Psoas muscle (tissue), 8 donors: ENCODE results near the gene CCL27. TPM values are rescaled to one million over a fixed set of nuclear protein-coding genes. Genes with fewer than 3 reads are reported as not detected.
A peak's percentile ranks its signal among the peaks of the same experiment; 100 is the strongest.

Experiments
- ATAC-seq, 4 donors: fragments of 200-7000 bp; cut with Tn5 transposase; one replicate each; pipeline ENCODE4 v1.9.1; 2020; ENCODE audit warnings: moderate library complexity in 3 of 4, mild to moderate bottlenecking in 2 of 4
- DNase-seq, 2 donors: peaks; one replicate each; pipeline ENCODE4 v3.0.0-alpha.2; 2020
- H3K27ac ChIP-seq: fragments of 200-600 bp; one replicate; pipeline ENCODE4 v1.8.0; 2022
- H3K27me3 ChIP-seq, 3 donors: fragments of 200-600 bp in 1 of 3; one replicate each; pipeline versions ENCODE4 v1.6.1 to v1.8.0; 2013 to 2022; ENCODE audit warnings: low read length in 2 of 3, mild to moderate bottlenecking in 2 of 3, moderate library complexity in 1 of 3; ENCODE audit not compliant: insufficient read depth in 3 of 3
- H3K36me3 ChIP-seq, 2 donors: fragments of 200-600 bp in 1 of 2; one replicate each; pipeline versions ENCODE4 v1.6.1 to v1.8.0; 2013 to 2022; ENCODE audit warnings: low read depth in 1 of 2, mild to moderate bottlenecking in 1 of 2, moderate library complexity in 1 of 2; ENCODE audit not compliant: insufficient read depth in 1 of 2
- H3K4me1 ChIP-seq: fragments of 200-600 bp; one replicate; pipeline ENCODE4 v1.8.0; 2022
- H3K4me3 ChIP-seq: fragments of 200-600 bp; one replicate; pipeline ENCODE4 v1.8.0; 2022; ENCODE audit warnings: mild to moderate bottlenecking
- H3K9me3 ChIP-seq: fragments of 200-600 bp; one replicate; pipeline ENCODE4 v1.8.0; 2022
- WGBS, 3 donors: extraction: QIAGEN DNeasy Blood & Tissue Kit; methylation state at CpG; one replicate each; pipeline versions ENCODE4 v1.1.6 to v1.1.7; 2013; 5-methylcytosine and 5-hydroxymethylcytosine counted together
- intact Hi-C, 2 donors: fragments of 100-400 bp; cut with DNase I; formaldehyde crosslinking; loops; one replicate each; pipeline versions ENCODE4 v1.11.0 to v1.14.2; 2022
- polyA plus RNA-seq, 3 donors: library from polyadenylated mRNA; stranded (reverse); fragments of 200-250 nt; gene quantifications; one replicate each; pipeline ENCODE4 v1.2.3, GENCODE V29; 2013
- total RNA-seq, 4 donors: library from RNA; stranded (reverse); fragmentation: NEBNext Ultra II Directional in 2 of 4; extraction: Animal tissue kit (Norgen Biotek cat#: 25700) in 2 of 4; gene quantifications; one replicate each; pipeline versions ENCODE4 v1.2.1 to v1.2.4, GENCODE V29; 2021 to 2023
- TF ChIP-seq, protein P1 (sequence below): fragments of 200-600 bp; IDR thresholded peaks from one replicate; pipeline ENCODE4 v1.8.0; 2022; ENCODE audit warnings: antibody characterized with exemption
- donor health status: healthy with polysubstance abuse.
- donor health status: DM: no; HTN: no; CAD: no; lungs with moderate emphysema.
- donor health status: Bipolar disorder and iron deficiency.
- donor health status: healthy.
- donor health status: DM: yes; HTN: yes; CAD: no.
- donor health status: DM: no; HTN: no; CAD: no.
- donor health status: DM: no; HTN: no; CAD: no.
- donor health status: DM: yes; HTN: yes; CAD: no.

CCL27 gene
- total and polyA plus RNA-seq, 7 donors, result 0.14 to 0.50 (median 0.25) TPM; not detected in 2

DNA sequence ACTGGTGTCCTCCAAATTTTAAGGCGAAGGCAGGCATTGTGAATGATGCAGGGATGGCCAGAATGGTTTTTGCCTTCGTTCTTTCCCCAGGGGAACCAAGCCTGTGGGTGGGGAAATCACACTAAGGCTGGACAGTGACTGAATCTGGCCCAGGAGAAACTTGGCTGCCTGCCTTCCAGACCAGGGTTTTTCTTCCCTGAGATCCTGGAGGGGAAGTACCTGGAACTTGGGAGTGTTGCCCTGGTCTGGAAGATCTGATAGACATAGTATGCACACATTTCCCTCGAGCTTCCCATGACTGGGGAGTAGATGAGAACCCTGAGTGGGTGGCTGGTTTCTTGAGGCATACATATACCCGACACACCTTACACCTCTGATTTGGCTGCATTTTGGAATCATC lies 11.1 kb downstream of the CCL27 start:
- Histone ChIP-seq H3K4me3 (peak overlapping the region; percentile 68), H3K27ac (peak overlapping the region; percentile 88), H3K36me3 (peaks cover 0 to 34% of the 10 kb centered on the region in 2 donors), H3K9me3 (no peaks in the 10 kb centered on the region), H3K27me3 (no peaks in the 10 kb centered on the region), H3K4me1 (peaks cover 51% of the 10 kb centered on the region)
- TF ChIP-seq, protein P1, sequence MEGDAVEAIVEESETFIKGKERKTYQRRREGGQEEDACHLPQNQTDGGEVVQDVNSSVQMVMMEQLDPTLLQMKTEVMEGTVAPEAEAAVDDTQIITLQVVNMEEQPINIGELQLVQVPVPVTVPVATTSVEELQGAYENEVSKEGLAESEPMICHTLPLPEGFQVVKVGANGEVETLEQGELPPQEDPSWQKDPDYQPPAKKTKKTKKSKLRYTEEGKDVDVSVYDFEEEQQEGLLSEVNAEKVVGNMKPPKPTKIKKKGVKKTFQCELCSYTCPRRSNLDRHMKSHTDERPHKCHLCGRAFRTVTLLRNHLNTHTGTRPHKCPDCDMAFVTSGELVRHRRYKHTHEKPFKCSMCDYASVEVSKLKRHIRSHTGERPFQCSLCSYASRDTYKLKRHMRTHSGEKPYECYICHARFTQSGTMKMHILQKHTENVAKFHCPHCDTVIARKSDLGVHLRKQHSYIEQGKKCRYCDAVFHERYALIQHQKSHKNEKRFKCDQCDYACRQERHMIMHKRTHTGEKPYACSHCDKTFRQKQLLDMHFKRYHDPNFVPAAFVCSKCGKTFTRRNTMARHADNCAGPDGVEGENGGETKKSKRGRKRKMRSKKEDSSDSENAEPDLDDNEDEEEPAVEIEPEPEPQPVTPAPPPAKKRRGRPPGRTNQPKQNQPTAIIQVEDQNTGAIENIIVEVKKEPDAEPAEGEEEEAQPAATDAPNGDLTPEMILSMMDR, result no peak
- DNase-seq (peak in 1 of 2 donors; percentile 49), ATAC-seq (no peak)
- 24 to 33% (median 26%) methylated on average over 4 of the region's 4 CpGs for WGBS, 3 donors
- intact Hi-C loops, result no loop called here

DNA sequence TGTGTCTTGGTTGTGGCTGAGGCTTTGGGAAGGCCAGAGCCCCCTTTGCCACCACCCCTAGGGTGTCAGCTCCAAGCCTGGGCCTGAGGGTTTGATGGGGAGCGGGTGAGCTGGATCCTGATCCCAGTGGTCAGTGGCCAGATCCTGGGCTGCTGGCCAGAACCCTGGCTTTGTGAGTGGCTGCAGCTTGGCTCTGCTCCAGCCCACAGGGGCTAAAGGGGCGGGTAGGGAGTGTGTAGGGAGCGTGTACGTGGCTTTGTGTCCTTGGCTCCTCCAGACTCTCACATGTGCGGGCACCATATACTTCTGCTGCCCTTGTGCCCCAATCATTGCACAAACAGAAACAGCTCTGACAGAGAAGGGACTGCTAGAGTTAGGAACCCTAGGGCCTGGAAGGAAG lies 11.6 kb downstream of the CCL27 start:
- ATAC-seq, result no peak
- peak in 1 of 2 donors; percentile 41 for DNase-seq
- intact Hi-C loops, result no loop called here
- H3K27me3 ChIP-seq, result no peaks in the 10 kb centered on the region
- no peaks in the 10 kb centered on the region for H3K9me3 ChIP-seq
- TF ChIP-seq, protein P1, result no peak
- H3K27ac ChIP-seq, result peak overlapping the region; percentile 88
- peaks cover 0 to 34% of the 10 kb centered on the region in 2 donors for H3K36me3 ChIP-seq
- 50 to 57% (median 57%) methylated on average over 5 of the region's 5 CpGs for WGBS, 3 donors
- no peak overlapping the region for H3K4me3 ChIP-seq
- H3K4me1 ChIP-seq, result peaks cover 51% of the 10 kb centered on the region

DNA sequence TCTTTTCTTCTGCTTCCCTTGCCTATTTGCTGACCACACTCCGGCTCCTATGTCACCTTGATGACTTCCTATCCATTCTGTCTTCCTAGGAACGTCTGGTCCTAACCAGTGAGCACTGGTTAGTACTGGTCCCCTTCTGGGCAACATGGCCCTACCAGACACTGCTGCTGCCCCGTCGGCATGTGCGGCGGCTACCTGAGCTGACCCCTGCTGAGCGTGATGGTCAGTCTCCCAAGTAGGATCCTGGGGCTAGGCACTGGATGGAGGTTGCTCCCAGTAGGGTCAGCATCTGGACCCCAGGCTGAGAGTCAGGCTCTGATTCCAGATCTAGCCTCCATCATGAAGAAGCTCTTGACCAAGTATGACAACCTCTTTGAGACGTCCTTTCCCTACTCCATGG lies 13.8 kb downstream of the CCL27 start:
- Histone ChIP-seq H3K27ac (no peak overlapping the region), H3K4me3 (no peak overlapping the region), H3K27me3 (no peaks in the 10 kb centered on the region), H3K4me1 (peaks cover 36% of the 10 kb centered on the region), H3K9me3 (no peaks in the 10 kb centered on the region), H3K36me3 (peaks cover 0 to 34% of the 10 kb centered on the region in 2 donors)
- intact Hi-C loops, result loop anchor here in 1 of 2 donors (5.0 kb wide), 1 partner anchor 54 kb away; no protein-coding TSS in a partner anchor
- TF ChIP-seq, protein P1, result no peak
- DNase-seq (no peak), ATAC-seq (no peak)
- 82 to 83% (median 83%) methylated on average over 8 of the region's 8 CpGs for WGBS, 3 donors

DNA sequence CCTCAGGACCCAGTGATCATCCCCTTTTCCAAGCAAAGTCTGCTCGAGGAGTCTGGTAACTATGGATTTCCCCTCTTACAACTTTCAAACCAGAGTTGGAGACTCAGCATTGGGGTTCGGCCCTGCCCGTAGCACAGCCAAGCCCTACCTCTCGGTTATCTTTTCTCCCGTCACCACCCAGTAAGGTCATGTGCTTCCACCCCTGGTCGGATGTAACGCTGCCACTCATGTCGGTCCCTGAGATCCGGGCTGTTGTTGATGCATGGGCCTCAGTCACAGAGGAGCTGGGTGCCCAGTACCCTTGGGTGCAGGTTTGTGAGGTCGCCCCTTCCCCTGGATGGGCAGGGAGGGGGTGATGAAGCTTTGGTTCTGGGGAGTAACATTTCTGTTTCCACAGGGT lies 14.8 kb downstream of the CCL27 start:
- Histone ChIP-seq H3K27ac (peak overlapping the region; percentile 81), H3K4me1 (peaks cover 26% of the 10 kb centered on the region)
- WGBS, 3 donors, result 63 to 76% (median 66%) methylated on average over 10 of the region's 10 CpGs

More for the DNA sequence above, 14.8 kb downstream of the CCL27 start:
- H3K4me3 ChIP-seq, result peak overlapping the region; percentile 74
- peaks cover 0 to 34% of the 10 kb centered on the region in 2 donors for H3K36me3 ChIP-seq
- TF ChIP-seq, protein P1, result no peak
- DNase-seq, result no peak
- H3K9me3 ChIP-seq, result no peaks in the 10 kb centered on the region
- ATAC-seq, result no peak
- no peaks in the 10 kb centered on the region for H3K27me3 ChIP-seq
- intact Hi-C loops, result loop anchor here in 1 of 2 donors (5.0 kb wide), 1 partner anchor 55 kb away; no protein-coding TSS in a partner anchor
